ENCODE results near the gene LBP. TPM values are rescaled to one million over a fixed set of nuclear protein-coding genes. Genes with fewer than 3 reads are reported as not detected.

LBP gene
- total RNA-seq, 1 donor from 2014 or later: not detected

- Mint-ChIP-seq H3K4me3 (ENCODE audit: low read depth) (no peak overlapping the region), H3K27ac (no peak overlapping the region), H3K9me3 (ENCODE audit: low read depth) (peaks cover 7% of the 10 kb centered on the region), H3K36me3 (ENCODE audit: insufficient read depth) (no peaks in the 10 kb centered on the region), H3K27me3 (peaks cover 5% of the 10 kb centered on the region), H3K4me1 (ENCODE audit: low read depth) (peaks cover 5% of the 10 kb centered on the region)
- TF ChIP-seq CTCF (IDR thresholded peaks at IDR 0.05; ENCODE audit: unreplicated experiment): no peak
- DNase-seq (ENCODE audit: low spot score, unreplicated experiment): no peak
Measured at GRCh38 chr20:38342216-38342615, 4.1 kb upstream of the LBP start.

- H3K27me3 Mint-ChIP-seq: peaks cover 4% of the 10 kb centered on the region
- H3K4me3 Mint-ChIP-seq (ENCODE audit: low read depth): no peak overlapping the region
- peaks cover 4% of the 10 kb centered on the region for H3K9me3 Mint-ChIP-seq (ENCODE audit: low read depth)
- no peak for DNase-seq (ENCODE audit: low spot score, unreplicated experiment)
- H3K36me3 Mint-ChIP-seq (ENCODE audit: insufficient read depth): no peaks in the 10 kb centered on the region
- H3K27ac Mint-ChIP-seq: no peak overlapping the region
- TF ChIP-seq CTCF (IDR thresholded peaks at IDR 0.05; ENCODE audit: unreplicated experiment): no peak
- H3K4me1 Mint-ChIP-seq (ENCODE audit: low read depth): peaks cover 6% of the 10 kb centered on the region
Measured at GRCh38 chr20:38342713-38343310, 3.5 kb upstream of the LBP start.

GRCh38 chr20:38343311-38344106 lies 2.8 kb upstream of the LBP start:
- Mint-ChIP-seq H3K9me3 (ENCODE audit: low read depth) (no peaks in the 10 kb centered on the region), H3K36me3 (ENCODE audit: insufficient read depth) (no peaks in the 10 kb centered on the region), H3K27ac (no peak overlapping the region), H3K27me3 (peaks cover 4% of the 10 kb centered on the region), H3K4me3 (ENCODE audit: low read depth) (no peak overlapping the region), H3K4me1 (ENCODE audit: low read depth) (peaks cover 5% of the 10 kb centered on the region)
- no peak for TF ChIP-seq CTCF (IDR thresholded peaks at IDR 0.05; ENCODE audit: unreplicated experiment)
- no peak for DNase-seq (ENCODE audit: low spot score, unreplicated experiment)

GRCh38 chr20:38344107-38344701 lies 2.1 kb upstream of the LBP start:
- Mint-ChIP-seq H3K4me3 (ENCODE audit: low read depth) (no peak overlapping the region), H3K36me3 (ENCODE audit: insufficient read depth) (no peaks in the 10 kb centered on the region), H3K4me1 (ENCODE audit: low read depth) (peaks cover 5% of the 10 kb centered on the region), H3K27me3 (peaks cover 4% of the 10 kb centered on the region), H3K27ac (no peak overlapping the region), H3K9me3 (ENCODE audit: low read depth) (no peaks in the 10 kb centered on the region)
- TF ChIP-seq CTCF (IDR thresholded peaks at IDR 0.05; ENCODE audit: unreplicated experiment): no peak
- DNase-seq (ENCODE audit: low spot score, unreplicated experiment): no peak

DNA sequence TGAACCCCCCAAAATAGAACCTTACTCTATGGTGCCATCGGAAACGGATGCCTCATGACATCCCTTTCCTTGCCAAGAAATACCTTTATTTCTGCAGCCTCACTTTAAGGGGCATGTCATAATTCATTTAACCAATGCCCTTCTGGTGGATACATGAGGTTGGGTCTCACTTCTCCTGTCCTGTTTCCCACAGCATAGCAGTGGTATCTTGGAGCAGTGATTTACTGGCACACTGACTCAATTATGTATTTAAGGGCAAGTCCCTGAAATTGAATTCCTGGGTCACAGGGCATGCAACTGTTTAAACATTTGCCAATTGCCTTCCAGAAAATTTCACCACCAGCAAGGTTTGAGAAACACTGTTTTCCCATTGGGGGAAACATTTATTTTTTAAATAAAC lies 639 bp upstream of the LBP start:
- Mint-ChIP-seq H3K27me3 (peaks cover 4% of the 10 kb centered on the region), H3K4me3 (ENCODE audit: low read depth) (no peak overlapping the region)
- no peak for TF ChIP-seq CTCF (IDR thresholded peaks at IDR 0.05; ENCODE audit: unreplicated experiment)

More for the DNA sequence above, 639 bp upstream of the LBP start:
- Mint-ChIP-seq H3K9me3 (ENCODE audit: low read depth) (no peaks in the 10 kb centered on the region), H3K36me3 (ENCODE audit: insufficient read depth) (no peaks in the 10 kb centered on the region), H3K4me1 (ENCODE audit: low read depth) (peaks cover 5% of the 10 kb centered on the region), H3K27ac (no peak overlapping the region)
- DNase-seq (ENCODE audit: low spot score, unreplicated experiment): no peak
